22Rv1 (cell line): ENCODE measurements around the gene UCP2.

Source experiments
- ZFX ChIP-seq: fragments of 450-650 bp; IDR thresholded peaks from 2 replicates; pipeline ENCODE4 v1.6.1; 2017; ENCODE audit warnings: antibody characterized with exemption, borderline replicate concordance
- TF ChIP-seq, protein P1 (sequence below): fragments of 450-650 bp; IDR thresholded peaks from 2 replicates; pipeline ENCODE4 v1.5.1; 2017; ENCODE audit warnings: mild to moderate bottlenecking

- TF ChIP-seq, protein P1, sequence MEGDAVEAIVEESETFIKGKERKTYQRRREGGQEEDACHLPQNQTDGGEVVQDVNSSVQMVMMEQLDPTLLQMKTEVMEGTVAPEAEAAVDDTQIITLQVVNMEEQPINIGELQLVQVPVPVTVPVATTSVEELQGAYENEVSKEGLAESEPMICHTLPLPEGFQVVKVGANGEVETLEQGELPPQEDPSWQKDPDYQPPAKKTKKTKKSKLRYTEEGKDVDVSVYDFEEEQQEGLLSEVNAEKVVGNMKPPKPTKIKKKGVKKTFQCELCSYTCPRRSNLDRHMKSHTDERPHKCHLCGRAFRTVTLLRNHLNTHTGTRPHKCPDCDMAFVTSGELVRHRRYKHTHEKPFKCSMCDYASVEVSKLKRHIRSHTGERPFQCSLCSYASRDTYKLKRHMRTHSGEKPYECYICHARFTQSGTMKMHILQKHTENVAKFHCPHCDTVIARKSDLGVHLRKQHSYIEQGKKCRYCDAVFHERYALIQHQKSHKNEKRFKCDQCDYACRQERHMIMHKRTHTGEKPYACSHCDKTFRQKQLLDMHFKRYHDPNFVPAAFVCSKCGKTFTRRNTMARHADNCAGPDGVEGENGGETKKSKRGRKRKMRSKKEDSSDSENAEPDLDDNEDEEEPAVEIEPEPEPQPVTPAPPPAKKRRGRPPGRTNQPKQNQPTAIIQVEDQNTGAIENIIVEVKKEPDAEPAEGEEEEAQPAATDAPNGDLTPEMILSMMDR: no peak
- no peak for TF ChIP-seq ZFX
Measured at GRCh38 chr11:74021998-74022397, 39.4 kb upstream of the UCP2 start.
